ENCODE data around the gene NEU2. TPM values are rescaled to one million over a fixed set of nuclear protein-coding genes. Genes with fewer than 3 reads are reported as not detected.

The NEU2 gene
- total RNA-seq, result not detected in 2 replicates
- polyA plus RNA-seq (2012), result not detected

- peak; percentile 34 for DNase-seq (ENCODE audit: low read depth)
Observed at GRCh38 chr2:233032551-233033320, at the start of gene NEU2. NEU2 (plus strand) TSS chr2:233032672; CDS start chr2:233032672, 0 bp downstream.

- DNase-seq (ENCODE audit: low read depth), result no peak
Observed at GRCh38 chr2:232982926-232983668, 49.4 kb upstream of the NEU2 start.

GRCh38 chr2:232983669-232984140 lies 48.8 kb upstream of the NEU2 start:
- no peak for DNase-seq (ENCODE audit: low read depth)

- no peak for DNase-seq (ENCODE audit: low read depth)
Observed at GRCh38 chr2:232984451-232985207, 47.8 kb upstream of the NEU2 start.

DNA sequence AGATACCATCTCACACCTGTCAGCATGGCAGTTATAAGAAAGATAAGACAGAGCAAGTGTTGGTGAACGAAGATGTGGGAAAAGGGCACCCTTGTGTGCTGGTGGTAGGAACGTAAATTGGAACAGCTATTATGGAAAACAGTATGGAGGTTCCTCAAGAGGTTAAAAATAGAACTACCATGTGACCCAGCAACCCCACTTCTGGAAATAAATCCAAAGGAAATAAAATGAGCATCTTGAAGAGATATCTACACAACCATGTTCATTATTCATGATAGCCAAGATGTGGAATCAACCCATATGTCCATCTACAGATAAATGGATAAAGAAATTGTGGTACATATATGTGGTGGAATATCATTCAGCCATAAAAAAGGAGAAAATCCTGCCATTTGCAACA lies 46.3 kb upstream of the NEU2 start:
- no peak for DNase-seq (ENCODE audit: low read depth)

DNA sequence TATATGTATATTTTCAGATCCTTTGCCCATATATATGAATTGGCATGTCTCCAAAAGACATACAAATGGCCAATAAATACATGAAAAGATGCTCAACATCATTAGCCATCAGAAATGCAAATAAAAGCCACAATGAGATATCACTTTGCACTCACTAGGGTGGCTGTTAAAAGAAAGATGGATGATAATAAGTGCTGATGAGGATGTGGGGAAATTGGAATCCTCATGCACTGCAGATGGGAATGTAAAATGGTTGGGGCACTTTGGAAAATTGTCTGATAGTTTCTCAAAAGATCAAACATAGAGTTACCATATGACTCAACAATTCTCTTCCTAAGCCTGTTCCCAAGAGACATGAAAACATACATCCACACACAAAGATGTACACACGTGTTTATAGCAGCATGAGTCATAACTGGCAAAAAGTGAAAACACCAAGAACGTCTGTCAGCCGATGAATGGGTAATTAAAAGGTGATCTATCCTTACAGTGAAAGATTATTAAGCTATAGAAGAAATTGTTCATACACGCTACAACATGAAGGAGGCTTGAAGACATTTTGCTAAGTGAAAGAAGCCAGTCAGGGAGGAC lies 39.1 kb upstream of the NEU2 start:
- no peak for DNase-seq (ENCODE audit: low read depth)

DNA sequence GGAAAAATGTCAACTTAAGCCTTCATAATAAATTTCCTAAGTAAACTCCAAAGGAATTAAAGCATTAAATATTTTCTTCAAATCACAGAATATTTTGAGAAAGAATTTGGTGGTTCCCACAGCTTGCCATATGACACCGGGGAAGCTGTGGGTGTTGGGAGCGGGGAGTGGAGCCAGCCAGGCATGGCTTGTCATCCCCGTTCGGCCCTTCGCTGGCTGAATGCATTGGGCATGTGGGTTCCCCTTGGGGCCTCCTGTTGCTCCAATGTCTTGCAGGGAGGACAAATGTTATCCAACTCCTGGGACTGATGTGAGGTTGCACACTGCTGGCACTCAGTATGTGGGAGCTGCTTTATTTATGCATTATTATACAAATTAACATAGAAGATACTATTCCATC lies 38.0 kb upstream of the NEU2 start:
- peak; percentile 65 for DNase-seq (ENCODE audit: low read depth)

GRCh38 chr2:232997749-232998665 lies 34.5 kb upstream of the NEU2 start:
- no peak for DNase-seq (ENCODE audit: low read depth)

- no peak for DNase-seq (ENCODE audit: low read depth)
Observed at GRCh38 chr2:232998666-232998985, 33.8 kb upstream of the NEU2 start.

DNA sequence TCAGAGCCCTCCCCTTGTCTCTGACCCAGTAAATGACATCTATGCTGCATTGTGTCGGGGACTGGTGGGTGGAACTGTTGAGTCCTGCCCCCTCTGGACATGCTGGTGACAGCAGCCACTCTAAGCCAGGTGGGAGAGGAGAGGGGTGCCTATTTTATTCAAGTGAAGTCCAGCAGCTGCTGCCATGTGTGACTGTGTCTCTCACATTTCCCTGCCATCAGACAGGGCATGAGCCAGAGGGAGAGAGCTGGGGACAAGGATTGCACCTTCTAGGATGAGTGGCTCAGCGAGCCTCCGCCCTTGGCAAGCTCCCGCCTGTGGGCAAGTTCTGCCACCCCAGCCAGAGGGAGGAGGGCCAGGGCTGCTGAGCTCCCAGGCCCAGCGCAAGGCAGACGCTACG lies 33.1 kb upstream of the NEU2 start:
- peak; percentile 44 for DNase-seq (ENCODE audit: low read depth)

DNA sequence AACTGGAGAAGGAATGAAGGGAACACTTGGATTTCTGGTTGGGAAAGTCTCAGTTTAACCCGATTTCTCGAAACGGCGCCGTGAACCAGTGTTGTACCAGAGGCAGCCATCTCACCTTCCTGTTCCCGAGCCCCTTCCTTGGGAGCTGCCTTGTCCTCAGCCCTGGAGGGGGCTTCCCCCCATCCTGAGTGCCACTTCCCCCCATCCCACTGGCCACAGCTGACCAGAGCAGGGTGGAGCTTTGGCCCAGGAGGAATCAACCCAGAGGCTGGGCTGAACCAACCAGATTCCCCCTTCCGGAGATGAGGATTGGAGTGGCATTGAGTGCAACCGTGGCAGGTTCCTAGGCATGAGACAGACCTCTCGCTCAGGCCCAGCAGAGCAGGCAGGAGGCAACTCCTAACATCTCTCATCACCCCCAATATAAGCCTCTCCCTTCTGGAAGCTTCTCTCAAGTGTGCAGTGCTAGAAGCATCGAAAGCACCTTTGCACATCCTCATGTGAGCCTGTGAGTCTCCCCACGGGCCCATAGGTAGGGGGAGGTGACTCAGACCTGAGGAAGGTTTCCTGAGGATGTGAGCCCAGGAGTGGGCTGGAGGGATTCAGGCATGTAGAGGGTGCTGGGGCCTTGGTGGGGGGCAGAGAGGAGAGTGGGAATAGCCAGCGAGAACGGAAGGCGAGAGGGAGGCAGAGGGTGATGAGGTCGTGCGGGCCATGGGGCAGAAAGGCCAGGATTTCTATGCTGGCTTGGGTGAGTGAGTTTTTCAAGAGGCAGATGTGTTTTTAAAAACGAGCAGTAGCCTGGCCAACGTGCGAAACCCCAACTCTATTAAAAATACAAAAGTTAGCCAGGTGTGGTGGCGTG lies 31.4 kb upstream of the NEU2 start:
- DNase-seq (ENCODE audit: low read depth), result no peak

DNA sequence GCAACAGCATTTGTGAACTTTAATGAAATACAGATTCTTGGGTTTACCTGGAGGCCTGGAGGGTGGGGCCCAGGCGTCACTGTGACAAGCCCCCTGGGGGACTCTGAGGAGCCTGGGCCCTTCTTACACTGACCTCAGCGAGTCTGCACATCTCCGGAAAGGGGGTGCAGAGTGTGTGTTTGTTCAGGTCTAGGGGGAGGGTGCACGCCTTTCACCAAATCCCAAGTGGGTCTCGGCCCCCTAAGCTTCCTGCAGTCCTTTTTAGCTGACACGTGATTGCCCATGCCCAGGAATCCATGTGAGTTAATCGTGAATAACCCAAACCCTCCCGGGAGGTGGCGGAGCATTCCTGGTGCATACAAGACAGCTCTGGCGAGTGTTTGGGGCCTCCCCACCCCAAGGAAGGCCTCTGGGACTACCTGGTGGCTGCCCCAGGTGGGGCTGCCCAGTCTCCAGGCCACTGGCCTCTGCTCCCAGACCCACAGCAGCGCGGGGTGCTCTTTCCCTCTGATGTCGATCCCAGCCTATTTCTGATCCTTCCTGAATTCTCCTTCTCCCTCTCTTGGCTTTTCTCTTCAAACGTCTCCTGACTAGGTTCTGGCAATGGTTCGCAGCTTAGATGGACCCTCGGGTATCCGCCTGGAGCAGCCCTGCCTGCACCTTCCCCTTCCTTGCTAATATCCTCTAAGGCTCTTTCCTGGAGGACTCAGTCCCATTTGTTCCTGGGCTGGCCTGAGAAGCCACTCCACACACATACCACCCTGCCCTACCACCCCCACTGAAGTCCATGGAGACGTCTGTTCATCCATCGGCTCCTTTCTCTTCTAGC lies 29.4 kb upstream of the NEU2 start:
- no peak for DNase-seq (ENCODE audit: low read depth)

DNA sequence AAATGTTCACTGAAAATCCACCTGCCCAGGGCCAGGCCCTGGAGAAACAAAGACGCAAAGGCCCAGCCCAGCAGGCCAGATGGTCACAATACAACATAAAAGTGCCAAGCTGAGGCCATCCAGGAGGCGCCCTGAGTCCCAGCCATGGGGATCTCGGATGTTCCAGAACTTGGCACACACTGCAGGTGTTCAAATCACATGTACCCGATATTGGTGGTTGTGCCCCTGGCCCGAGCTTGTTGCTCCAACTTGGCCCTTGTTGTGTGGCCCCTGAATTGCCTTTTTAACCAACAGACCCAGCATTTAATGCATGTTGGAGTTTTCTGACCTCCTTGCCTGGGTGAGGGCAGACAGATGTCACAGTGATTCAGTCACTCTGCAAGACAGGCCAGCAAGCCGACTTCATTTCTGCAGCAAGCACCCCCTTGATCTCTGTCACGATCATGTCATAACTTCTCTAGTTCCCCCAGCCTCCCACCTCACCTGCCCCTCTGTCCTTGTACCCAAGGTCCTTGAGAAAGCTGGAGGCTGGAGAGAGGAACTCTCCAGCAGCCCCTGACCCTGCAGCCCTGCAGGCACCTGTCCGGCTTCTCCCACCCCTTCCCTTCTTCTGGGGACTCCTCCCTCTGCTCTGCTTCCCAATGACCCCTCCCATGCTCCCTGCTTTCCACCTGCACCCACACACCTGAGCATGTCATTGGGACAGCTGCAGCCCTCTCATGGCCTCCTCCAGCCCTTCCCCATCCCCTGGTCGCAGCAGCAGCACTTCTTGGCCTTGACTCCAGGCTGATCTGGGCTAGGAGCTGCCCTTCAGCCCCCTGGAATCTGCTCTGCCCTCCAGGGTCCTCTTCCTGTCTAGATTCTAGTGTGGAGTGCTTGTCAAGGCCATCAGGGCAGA lies 28.6 kb upstream of the NEU2 start:
- DNase-seq (ENCODE audit: low read depth), result no peak

GRCh38 chr2:233005096-233005495 lies 27.4 kb upstream of the NEU2 start:
- DNase-seq (ENCODE audit: low read depth), result no peak

DNA sequence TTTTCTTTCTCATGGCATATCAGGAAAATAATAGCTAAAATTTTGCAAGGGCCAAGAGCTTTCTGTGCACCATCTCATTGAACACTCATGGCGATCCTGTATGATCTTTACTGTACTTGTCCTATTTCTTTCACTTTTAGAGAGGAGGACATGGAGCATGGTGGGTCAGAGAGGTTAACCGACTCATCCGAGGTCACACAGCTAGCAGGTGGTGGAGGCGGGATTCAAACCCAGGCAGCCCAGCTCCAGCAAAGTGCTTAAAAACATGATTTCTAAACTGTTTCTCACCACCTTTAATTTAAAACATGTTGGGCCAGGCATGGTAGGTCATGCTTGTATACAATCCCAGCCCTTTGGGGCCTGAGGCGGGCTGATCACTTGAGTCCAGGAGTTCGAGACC lies 25.8 kb upstream of the NEU2 start:
- no peak for DNase-seq (ENCODE audit: low read depth)

GRCh38 chr2:233007270-233007669 lies 25.2 kb upstream of the NEU2 start:
- no peak for DNase-seq (ENCODE audit: low read depth)

GRCh38 chr2:233007739-233008138 lies 24.7 kb upstream of the NEU2 start:
- DNase-seq (ENCODE audit: low read depth), result no peak

DNA sequence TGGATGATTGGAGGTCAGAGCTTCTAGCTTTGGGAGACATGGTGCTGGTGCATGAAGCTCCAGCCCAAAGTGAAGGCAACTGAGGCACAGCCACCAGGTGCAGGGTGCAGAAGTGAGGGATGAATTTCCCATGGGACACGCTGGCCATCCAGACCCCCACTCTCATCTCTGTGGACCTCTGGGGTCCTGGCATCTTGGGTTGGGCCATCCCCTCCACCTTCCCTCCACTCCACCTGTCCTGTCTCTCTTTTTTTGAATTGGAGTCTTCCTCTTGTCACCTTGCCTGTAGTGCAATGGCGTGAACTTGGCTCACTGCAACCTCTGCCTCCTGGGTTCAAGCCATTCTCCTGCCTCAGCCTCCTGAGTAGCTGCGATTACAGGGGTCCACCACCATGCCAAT lies 22.8 kb upstream of the NEU2 start:
- no peak for DNase-seq (ENCODE audit: low read depth)
